Calu3 (cell line): ENCODE results near the gene GDPGP1. TPM values are rescaled to one million over a fixed set of nuclear protein-coding genes. Genes with fewer than 3 reads are reported as not detected.
"Not testable (repeated sequence)": the region's sequence is repeated elsewhere in the genome, so short reads cannot be mapped to it uniquely, and the experiment has no call there.

Experiments
- BruUV-seq: library from RNA; stranded (reverse); fragments of 400-500 nt; replicated peaks from 2 replicates; lab custom pipeline; 2021; lab: Mats Ljungman, UMichigan
- CTCF ChIA-PET: fragments of 300-600 bp; sonication (Branson Sonifier 250); formaldehyde crosslinking; loops from one replicate; lab custom pipeline; 2022; ENCODE audit warnings: antibody characterized with exemption; lab: Charles Lee
- DNase-seq: peaks from one replicate; pipeline ENCODE4 v3.0.0; 2022
- H3K27ac Mint-ChIP-seq: one replicate; pipeline ENCODE4 v1.8.0; 2022; ENCODE audit warnings: mixed read lengths; ENCODE audit not compliant: unreplicated experiment
- H3K27me3 Mint-ChIP-seq: one replicate; pipeline ENCODE4 v1.8.0; 2022; ENCODE audit warnings: mixed read lengths; ENCODE audit not compliant: unreplicated experiment
- H3K36me3 Mint-ChIP-seq: one replicate; pipeline ENCODE4 v1.8.0; 2022; ENCODE audit warnings: mild to moderate bottlenecking, moderate library complexity, mixed read lengths; ENCODE audit not compliant: insufficient read depth, unreplicated experiment
- H3K4me1 Mint-ChIP-seq: one replicate; pipeline ENCODE4 v1.8.0; 2022; ENCODE audit warnings: mild to moderate bottlenecking, low read depth, mixed read lengths; ENCODE audit not compliant: unreplicated experiment
- H3K4me3 Mint-ChIP-seq: one replicate; pipeline ENCODE4 v1.8.0; 2022; ENCODE audit warnings: mild to moderate bottlenecking, low read depth, moderate library complexity, mixed read lengths; ENCODE audit not compliant: unreplicated experiment
- H3K9me3 Mint-ChIP-seq: one replicate; pipeline ENCODE4 v1.8.0; 2022; ENCODE audit warnings: low read depth, mixed read lengths; ENCODE audit not compliant: unreplicated experiment
- CTCF ChIP-seq: fragments of 200-600 bp; IDR thresholded peaks from one replicate; pipeline ENCODE4 v1.8.0; 2022; ENCODE audit warnings: antibody characterized with exemption; ENCODE audit not compliant: unreplicated experiment
- intact Hi-C: fragments of 100-400 bp; cut with micrococcal nuclease; formaldehyde crosslinking; loops from one replicate; pipeline ENCODE4 v1.10.0; 2022; ENCODE audit not compliant: unreplicated experiment
- total RNA-seq: library from RNA; stranded (reverse); gene quantifications from 2 replicates; pipeline ENCODE4 v1.2.3, GENCODE V29; 2022

GDPGP1 gene
- total RNA-seq, 1 experiment from 2014 or later: 20.3 TPM

DNA sequence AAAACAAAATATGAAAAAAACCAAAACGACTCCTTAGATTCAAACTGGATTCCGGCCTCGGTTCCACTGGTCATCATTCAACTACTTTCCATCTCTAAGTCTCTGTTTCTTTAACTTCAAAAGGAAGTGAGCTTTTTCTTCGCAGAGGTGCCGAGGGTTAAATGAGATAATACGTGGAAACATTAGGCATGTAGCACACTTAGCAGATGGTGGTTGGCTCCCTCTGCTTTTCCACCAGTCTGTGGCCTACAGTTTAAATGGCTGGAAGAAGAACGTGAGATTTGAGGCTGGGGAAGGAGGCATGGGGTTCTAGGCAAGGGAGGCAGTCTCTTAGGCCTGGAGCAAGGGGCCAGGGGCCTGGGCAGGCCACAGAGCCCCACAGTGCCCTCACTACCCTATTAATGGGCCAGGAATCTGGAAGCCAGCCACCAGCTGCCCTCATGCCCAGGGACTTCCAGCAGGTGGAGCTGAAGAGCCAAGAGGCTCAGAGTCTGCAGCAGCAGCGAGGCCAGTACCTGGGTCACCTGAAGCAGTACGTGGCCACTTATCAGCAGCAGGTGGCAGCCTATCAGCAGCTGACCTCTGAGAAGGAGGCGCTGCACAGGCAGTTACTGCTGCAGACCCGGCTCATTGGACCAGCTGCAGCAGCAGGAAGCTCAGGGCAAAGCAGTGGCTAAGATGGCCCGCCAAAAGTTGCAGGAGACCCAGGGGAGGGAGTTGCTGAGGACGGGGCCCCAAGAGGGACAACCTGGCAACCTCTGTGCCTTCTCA, 59.2 kb downstream of the GDPGP1 start:
- TF ChIP-seq CTCF: peak; percentile 81
- not testable (repeated sequence) for H3K27me3 Mint-ChIP-seq

GRCh38 chr15:90294159-90294558, 60.1 kb downstream of the GDPGP1 start:
- no TSS peak for BruUV-seq
- intact Hi-C loops: loop anchor here (5.0 kb wide), 1 partner anchor 593 kb away; no protein-coding TSS in a partner anchor
- H3K4me3 Mint-ChIP-seq: no peak overlapping the region
- CTCF ChIA-PET: interaction anchor here (0.6 to 2.8 kb wide), 15 partner anchors 9 to 978 kb away, joined by 3 to 17 read pairs (median 4); partner anchors contain the start of genes HDDC3, IQGAP1 and TTLL13
- peaks cover 4% of the 10 kb centered on the region for H3K36me3 Mint-ChIP-seq
- H3K9me3 Mint-ChIP-seq: no peaks in the 10 kb centered on the region
- peaks cover 11% of the 10 kb centered on the region for H3K4me1 Mint-ChIP-seq
- no peak overlapping the region for H3K27ac Mint-ChIP-seq
- H3K27me3 Mint-ChIP-seq: no peaks in the 10 kb centered on the region
- DNase-seq: no peak
- TF ChIP-seq CTCF: no peak

More for the DNA sequence above, 59.2 kb downstream of the GDPGP1 start:
- CTCF ChIA-PET: interaction anchor here (0.6 to 2.8 kb wide), 26 partner anchors 10 to 979 kb away, joined by 3 to 17 read pairs (median 4); partner anchors contain the start of genes CIB1, GDPGP1, HDDC3 and IQGAP1
- Mint-ChIP-seq H3K4me1 (peaks cover 11% of the 10 kb centered on the region), H3K4me3 (peak overlapping the region; percentile 17)
- peak; percentile 97 for DNase-seq
- BruUV-seq, H3K27ac Mint-ChIP-seq, H3K9me3 Mint-ChIP-seq, H3K36me3 Mint-ChIP-seq: not testable (repeated sequence)
- intact Hi-C loops: loop anchor here (1.0 to 5.0 kb wide), 3 partner anchors 186 to 594 kb away; no protein-coding TSS in a partner anchor

- peaks cover 11% of the 10 kb centered on the region for H3K4me1 Mint-ChIP-seq
- H3K9me3 Mint-ChIP-seq: no peaks in the 10 kb centered on the region
- CTCF ChIA-PET: interaction anchor here (1.6 to 2.8 kb wide), 4 partner anchors 14 to 637 kb away, joined by 5 to 17 read pairs (median 10); partner anchors contain the start of gene HDDC3
- H3K27me3 Mint-ChIP-seq: no peaks in the 10 kb centered on the region
- H3K36me3 Mint-ChIP-seq: peaks cover 4% of the 10 kb centered on the region
- no peak for TF ChIP-seq CTCF
- no peak for DNase-seq
- intact Hi-C loops: loop anchor here (5.0 kb wide), 1 partner anchor 593 kb away; no protein-coding TSS in a partner anchor
- no TSS peak for BruUV-seq
- no peak overlapping the region for H3K27ac Mint-ChIP-seq
- no peak overlapping the region for H3K4me3 Mint-ChIP-seq
Measured at GRCh38 chr15:90294601-90295269, 60.7 kb downstream of the GDPGP1 start.

- peaks cover 4% of the 10 kb centered on the region for H3K36me3 Mint-ChIP-seq
- no peaks in the 10 kb centered on the region for H3K27me3 Mint-ChIP-seq
- H3K27ac Mint-ChIP-seq: no peak overlapping the region
- TF ChIP-seq CTCF: no peak
- no peak for DNase-seq
- intact Hi-C loops: no loop called here
- H3K9me3 Mint-ChIP-seq: no peaks in the 10 kb centered on the region
- H3K4me1 Mint-ChIP-seq: peaks cover 11% of the 10 kb centered on the region
- no peak overlapping the region for H3K4me3 Mint-ChIP-seq
- no TSS peak for BruUV-seq
- CTCF ChIA-PET: interaction anchor here (1.1 to 2.8 kb wide), 2 partner anchors 13 to 46 kb away, joined by 7 to 9 read pairs; partner anchors contain the start of gene TTLL13
Measured at GRCh38 chr15:90295270-90295648, 61.2 kb downstream of the GDPGP1 start.
